Endothelial cell of umbilical vein (primary cell): ENCODE measurements around the gene PFDN5. TPM values are rescaled to one million over a fixed set of nuclear protein-coding genes. Genes with fewer than 3 reads are reported as not detected.
"Not testable (repeated sequence)": the region's sequence is repeated elsewhere in the genome, so short reads cannot be mapped to it uniquely, and the experiment has no call there.

ENCODE experiments used
- BruUV-seq: library from RNA; stranded (reverse); fragments of 400-500 nt; replicated peaks from 2 replicates; lab custom pipeline; 2021; lab: Mats Ljungman, UMichigan
- CTCF ChIA-PET: fragments of 300-600, 350-600 bp; sonication (Branson Sonifier 250); formaldehyde crosslinking; loops from one replicate; lab custom pipeline; 2021; ENCODE audit warnings: antibody characterized with exemption, inconsistent platforms; lab: Charles Lee
- POLR2A ChIA-PET: fragments of 300-600, 350-600 bp; sonication (Branson Sonifier 250); formaldehyde crosslinking; loops from one replicate; lab custom pipeline; 2021; ENCODE audit warnings: antibody characterized with exemption, inconsistent platforms; lab: Charles Lee
- DNase-seq: peaks from one replicate; pipeline ENCODE4 v3.0.0-alpha.2; 2011; ENCODE audit warnings: low read depth, low spot score
- FAIRE-seq: peaks from 2 replicates; lab custom pipeline; 2011; peaks lifted over from hg19 to GRCh38; lab: Jason Lieb, UNC
- H2AFZ ChIP-seq: 2 replicates; pipeline ENCODE4 v1.6.0; 2012; ENCODE audit warnings: low read depth, low read length, control low read depth, inconsistent platforms
- H3K27ac ChIP-seq: 2 replicates; pipeline ENCODE4 v1.5.1; 2011; ENCODE audit warnings: low read depth, mild to moderate bottlenecking, control low read depth, low read length, moderate library complexity; ENCODE audit not compliant: insufficient read depth
- H3K27me3 ChIP-seq, 2 experiments: 2 replicates each; pipeline versions ENCODE4 v1.6.0 to v1.6.1; 2011; ENCODE audit warnings: low read length in 2 of 2, mixed read lengths in 1 of 2; ENCODE audit not compliant: control insufficient read depth in 2 of 2, insufficient read depth in 2 of 2
- H3K36me3 ChIP-seq, 2 experiments: 2 replicates in 1 of 2; 3 replicates in 1 of 2; pipeline ENCODE4 v1.5.1; 2011; ENCODE audit warnings: low read length in 2 of 2, mild to moderate bottlenecking in 1 of 2, moderate library complexity in 1 of 2; ENCODE audit not compliant: control insufficient read depth in 2 of 2, insufficient read depth in 2 of 2; ENCODE audit errors: extremely low read depth in 1 of 2
- H3K4me1 ChIP-seq: 3 replicates; pipeline ENCODE4 v1.5.1; 2011; ENCODE audit warnings: mild to moderate bottlenecking, low read length; ENCODE audit not compliant: control insufficient read depth, insufficient read depth; ENCODE audit errors: extremely low read depth
- H3K4me2 ChIP-seq: 2 replicates; pipeline ENCODE4 v1.6.1; 2011; ENCODE audit warnings: low read length, control low read depth, mixed read lengths; ENCODE audit not compliant: insufficient read depth
- H3K4me3 ChIP-seq, 3 experiments: fragments of 200-600 bp in 1 of 3; sonication (generic), shearing (Covaris generic) in 1 of 3; replicated peaks in 1 of 3; 2 replicates each; pipeline ENCODE4 v1.5.1; 2011 to 2016; ENCODE audit warnings: control low read depth in 3 of 3, low read length in 3 of 3, mild to moderate bottlenecking in 2 of 3, inconsistent platforms in 1 of 3, low read depth in 1 of 3, moderate library complexity in 1 of 3; ENCODE audit not compliant: insufficient read depth in 1 of 3
- H3K79me2 ChIP-seq: 2 replicates; pipeline ENCODE4 v1.6.0; 2012; ENCODE audit warnings: low read length, inconsistent platforms; ENCODE audit not compliant: control insufficient read depth, insufficient read depth
- H3K9ac ChIP-seq: replicated peaks from 2 replicates; pipeline ENCODE3; 2011; ENCODE audit warnings: low read length, control low read depth; ENCODE audit not compliant: insufficient read depth; ENCODE audit errors: extremely low read depth
- H3K9me1 ChIP-seq: replicated peaks from 3 replicates; pipeline ENCODE4 v1.6.0; 2011; ENCODE audit warnings: mild to moderate bottlenecking, low read length; ENCODE audit not compliant: control insufficient read depth, insufficient read depth; ENCODE audit errors: extremely low read depth
- H3K9me3 ChIP-seq: replicated peaks from 2 replicates; pipeline ENCODE4 v1.5.1; 2012; ENCODE audit warnings: low read length, inconsistent platforms; ENCODE audit not compliant: control insufficient read depth, insufficient read depth
- H4K20me1 ChIP-seq: replicated peaks from 2 replicates; pipeline ENCODE3; 2011; ENCODE audit warnings: mild to moderate bottlenecking, low read length; ENCODE audit not compliant: control insufficient read depth, insufficient read depth; ENCODE audit errors: extremely low read depth
- CTCF ChIP-seq, 2 donors: IDR thresholded peaks; 1 replicate in 1 of 2; 2 replicates in 1 of 2; pipeline ENCODE4 v1.5.1; 2011; ENCODE audit warnings: low read length in 2 of 2, mild to moderate bottlenecking in 2 of 2, moderate library complexity in 2 of 2, control low read depth in 1 of 2, inconsistent platforms in 1 of 2, low read depth in 1 of 2; ENCODE audit not compliant: insufficient read depth in 1 of 2; ENCODE audit errors: extremely low read depth in 1 of 2
- EZH2 ChIP-seq: IDR thresholded peaks from 2 replicates; pipeline ENCODE4 v1.6.1; 2012; ENCODE audit warnings: borderline replicate concordance, low read depth, mild to moderate bottlenecking, moderate library complexity, low read length, inconsistent platforms; ENCODE audit not compliant: severe bottlenecking
- FOS ChIP-seq: IDR thresholded peaks from 2 replicates; pipeline ENCODE4 v1.6.1; 2011; ENCODE audit warnings: mild to moderate bottlenecking, low read length, moderate library complexity, borderline replicate concordance; ENCODE audit not compliant: insufficient read depth
- GATA2 ChIP-seq: IDR thresholded peaks from 2 replicates; pipeline ENCODE4 v1.7.0; 2011; ENCODE audit warnings: low read depth, mild to moderate bottlenecking, moderate library complexity, mixed read lengths, low read length; ENCODE audit not compliant: insufficient read length, insufficient read depth
- JUN ChIP-seq: IDR thresholded peaks from 2 replicates; pipeline ENCODE4 v1.6.1; 2011; ENCODE audit warnings: borderline replicate concordance, low read depth; ENCODE audit not compliant: insufficient read length, insufficient read depth
- MYC ChIP-seq: IDR thresholded peaks from one replicate; pipeline ENCODE4 v1.6.1; 2011; ENCODE audit warnings: mild to moderate bottlenecking, low read depth, low read length
- POLR2A ChIP-seq: IDR thresholded peaks from 2 replicates; pipeline ENCODE4 v1.6.1; 2012; ENCODE audit warnings: low read depth, mild to moderate bottlenecking, control low read depth, low read length
- POLR2AphosphoS5 ChIP-seq: IDR thresholded peaks from 2 replicates; pipeline ENCODE4 v1.6.1; 2012; ENCODE audit warnings: low read depth, mild to moderate bottlenecking, control low read depth, low read length, moderate library complexity; ENCODE audit not compliant: insufficient read depth
- dilution Hi-C: fragments of 300-500 bp; cut with MboI; formaldehyde crosslinking; loops from one replicate; pipeline ENCODE4 v1.15.0; 2019; ENCODE audit warnings: low sequenced_read_pairs; ENCODE audit not compliant: extremely low pct_ligation_motif_present
- intact Hi-C: fragments of 100-400 bp; cut with micrococcal nuclease; formaldehyde crosslinking; loops from one replicate; pipeline ENCODE4 v1.10.0; 2022
- polyA plus RNA-seq, 4 experiments: library from polyadenylated mRNA; depleted of rRNA in 3 of 4; stranded (reverse) in 3 of 4; unstranded in 1 of 4; fragments of >200 nt; gene quantifications; 2 replicates each; pipeline versions ENCODE4 v1.2.1 to v1.2.3, GENCODE V29; 2011 to 2012; ENCODE audit warnings: missing spikeins in 1 of 4
- total RNA-seq: library from RNA; stranded (reverse); gene quantifications from 2 replicates; pipeline ENCODE4 v1.2.3, GENCODE V29; 2021
- TF ChIP-seq, protein P1 (sequence below): IDR thresholded peaks from 2 replicates; pipeline ENCODE4 v1.6.1; 2011; ENCODE audit not compliant: insufficient read depth, insufficient read length

PFDN5 gene
- total and polyA plus RNA-seq, 2 donors (not counting 3 experiments of a cell fraction or from before 2014, with no cell fraction given) = 301 to 745 TPM

DNA sequence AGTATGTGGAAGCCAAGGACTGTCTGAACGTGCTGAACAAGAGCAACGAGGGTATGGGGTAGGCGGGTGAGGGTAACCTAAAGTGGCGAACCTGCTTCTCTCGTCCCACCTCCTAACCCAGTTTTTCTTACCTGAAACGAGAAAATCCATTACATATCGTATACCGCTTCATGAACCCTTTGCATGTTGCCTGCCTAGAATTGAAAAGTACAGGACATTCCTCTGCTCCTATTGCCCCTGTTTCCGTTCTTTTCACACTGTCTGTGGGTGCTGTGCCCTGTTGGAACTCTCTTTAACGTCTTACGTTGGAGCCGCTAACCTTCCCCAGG, 513 bp downstream of the PFDN5 start:
- POLR2A ChIA-PET = interaction anchor here (1.0 to 1.5 kb wide), 3 partner anchors 25 to 205 kb away, joined by 4 to 6 read pairs (median 5); partner anchors contain the start of genes AAAS and TARBP2
- Histone ChIP-seq H3K4me2 (peak overlapping the region; percentile 77), H4K20me1 (no peaks in the 10 kb centered on the region), H3K27me3 (no peaks in the 10 kb centered on the region), H3K9me1 (no peaks in the 10 kb centered on the region), H2AFZ (peak overlapping the region; percentile 78), H3K9me3 (no peaks in the 10 kb centered on the region), H3K4me1 (peaks cover 35% of the 10 kb centered on the region), H3K36me3 (peaks cover 0 to 4% of the 10 kb centered on the region in 2 experiments), H3K79me2 (peaks cover 30% of the 10 kb centered on the region), H3K9ac (peak overlapping the region; percentile 85), H3K27ac (peak overlapping the region; percentile 63), H3K4me3 (peak overlapping the region; percentile 71 to 82 (median 82))
- TSS peak; percentile 55 for BruUV-seq
- no peak for TF ChIP-seq JUN
- TF ChIP-seq, protein P1, sequence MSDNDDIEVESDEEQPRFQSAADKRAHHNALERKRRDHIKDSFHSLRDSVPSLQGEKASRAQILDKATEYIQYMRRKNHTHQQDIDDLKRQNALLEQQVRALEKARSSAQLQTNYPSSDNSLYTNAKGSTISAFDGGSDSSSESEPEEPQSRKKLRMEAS = no peak
- no peak for TF ChIP-seq EZH2
- no peak for TF ChIP-seq MYC
- no peak for TF ChIP-seq GATA2
- no peak for TF ChIP-seq CTCF (IDR thresholded peaks at IDR 0.05; ENCODE audit: extremely low read depth in 1 of 2, insufficient read depth in 1 of 2, low read depth in 1 of 2, low read length in 2 of 2)
- no peak for TF ChIP-seq POLR2AphosphoS5
- no peak for TF ChIP-seq FOS
- TF ChIP-seq POLR2A = no peak
- dilution Hi-C loops = no loop called here
- CTCF ChIA-PET = interaction anchor here (0.6 to 2.1 kb wide), 13 partner anchors 16 to 205 kb away, joined by 3 to 31 read pairs (median 4); partner anchors contain the start of genes AAAS and TARBP2
- FAIRE-seq (no peak), DNase-seq (no peak)
- intact Hi-C loops = loop anchor here (2.0 kb wide), 2 partner anchors 27 to 75 kb away; partner anchors contain the start of gene ESPL1

GRCh38 chr12:53297106-53297505, 1.8 kb downstream of the PFDN5 start:
- DNase-seq, H3K9me1 ChIP-seq, H3K4me3 ChIP-seq, FAIRE-seq, H3K27ac ChIP-seq, BruUV-seq, H3K9me3 ChIP-seq, POLR2A ChIA-PET, H2AFZ ChIP-seq, H3K27me3 ChIP-seq, H4K20me1 ChIP-seq, H3K36me3 ChIP-seq, intact Hi-C loops, dilution Hi-C loops, H3K4me2 ChIP-seq, H3K9ac ChIP-seq: not testable (repeated sequence)
- CTCF ChIA-PET = interaction anchor here (3.4 to 5.1 kb wide), 2 partner anchors 24 to 83 kb away, joined by 36 to 49 read pairs; partner anchors contain the start of gene AAAS
- H3K79me2 ChIP-seq = peaks cover 32% of the 10 kb centered on the region
- H3K4me1 ChIP-seq = peaks cover 35% of the 10 kb centered on the region
